ENCODE measurements around the gene IGFBP7.

The IGFBP7 gene

GRCh38 chr4:57098415-57098814, 11.8 kb downstream of the IGFBP7 start:
- TF ChIP-seq CTCF (IDR thresholded peaks at IDR 0.05; ENCODE audit: low read depth, low read length) = no peak

DNA sequence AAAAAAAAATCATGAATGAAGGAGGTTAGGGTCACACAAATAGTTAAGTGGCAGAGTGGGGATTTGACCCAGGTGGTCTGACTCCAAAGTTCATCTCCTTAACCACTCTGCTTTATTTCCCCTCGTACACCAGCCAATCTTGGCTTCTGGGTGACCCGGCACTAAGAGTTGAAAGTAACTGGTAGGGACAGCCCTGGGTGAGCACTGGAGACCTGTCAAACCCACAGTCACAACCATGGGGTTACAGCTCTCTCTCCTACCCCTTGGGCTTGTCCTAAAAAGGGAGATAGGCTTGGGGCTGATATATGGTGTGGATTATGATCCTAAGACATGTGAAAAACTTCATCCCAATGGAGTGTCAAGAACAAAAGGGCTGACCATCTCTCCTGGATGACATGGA, 12.5 kb downstream of the IGFBP7 start:
- no peak overlapping the region for H3K4me3 ChIP-seq (ENCODE audit: low read depth, low read length)
- TF ChIP-seq CTCF (IDR thresholded peaks at IDR 0.05; ENCODE audit: low read depth, low read length) = no peak

More at GRCh38 chr4:57098415-57098814, 11.8 kb downstream of the IGFBP7 start:
- no peak overlapping the region for H3K4me3 ChIP-seq (ENCODE audit: low read depth, low read length)

- TF ChIP-seq CTCF (IDR thresholded peaks at IDR 0.05; ENCODE audit: low read depth, low read length) = no peak
- no peak overlapping the region for H3K4me3 ChIP-seq (ENCODE audit: low read depth, low read length)
Measured at GRCh38 chr4:57095956-57096355, 14.2 kb downstream of the IGFBP7 start.

DNA sequence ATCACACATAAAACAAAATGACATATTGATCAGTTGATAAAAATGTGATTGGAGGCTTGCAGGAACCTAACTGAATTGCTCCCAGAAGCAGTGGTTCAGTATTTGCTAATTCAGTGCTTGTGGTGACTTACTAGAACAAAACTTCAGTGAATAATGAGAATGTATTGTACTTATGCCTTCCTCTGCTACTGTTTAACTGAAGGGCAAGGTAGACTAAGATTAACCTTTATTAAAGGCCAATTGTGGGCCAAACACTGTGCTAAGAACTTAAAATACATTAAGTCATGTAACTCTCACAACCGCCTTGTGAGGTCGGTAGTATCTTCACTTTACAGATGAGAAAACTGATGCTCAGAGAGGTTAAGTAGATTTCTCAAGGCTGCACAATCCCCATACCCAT, 14.9 kb downstream of the IGFBP7 start:
- TF ChIP-seq CTCF (IDR thresholded peaks at IDR 0.05; ENCODE audit: low read depth, low read length) = no peak

GRCh38 chr4:57094832-57095223, 15.4 kb downstream of the IGFBP7 start:
- no peak for TF ChIP-seq CTCF (IDR thresholded peaks at IDR 0.05; ENCODE audit: low read depth, low read length)
- no peak overlapping the region for H3K4me3 ChIP-seq (ENCODE audit: low read depth, low read length)

More for the DNA sequence above, 14.9 kb downstream of the IGFBP7 start:
- no peak overlapping the region for H3K4me3 ChIP-seq (ENCODE audit: low read depth, low read length)

GRCh38 chr4:57093845-57094831, 16.0 kb downstream of the IGFBP7 start:
- no peak for TF ChIP-seq CTCF (IDR thresholded peaks at IDR 0.05; ENCODE audit: low read depth, low read length)
- no peak overlapping the region for H3K4me3 ChIP-seq (ENCODE audit: low read depth, low read length)

DNA sequence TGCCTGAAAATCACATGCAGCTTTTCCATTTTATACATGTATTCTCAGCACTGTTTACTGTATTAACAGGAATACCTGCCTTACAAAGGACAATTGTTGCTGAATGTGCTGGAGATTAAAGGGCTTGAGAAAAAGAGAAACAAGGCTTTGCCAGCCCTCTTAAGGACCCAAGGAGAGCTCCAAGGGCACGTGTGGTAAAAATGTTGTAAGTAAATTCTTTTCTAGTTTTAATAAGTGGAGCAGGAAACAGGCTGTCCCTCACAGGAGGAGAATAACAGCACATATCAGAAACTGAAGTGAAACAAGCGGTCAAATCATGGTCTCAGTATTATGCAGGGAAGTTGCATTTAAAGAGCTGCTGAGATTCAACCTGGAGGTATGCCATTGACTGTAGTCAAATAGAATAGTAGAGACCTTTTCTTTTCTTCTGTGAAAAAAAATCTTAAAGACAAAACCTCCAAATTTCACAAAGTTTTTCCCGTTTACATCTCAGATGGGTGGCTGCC, 18.5 kb downstream of the IGFBP7 start:
- no peak overlapping the region for H3K4me3 ChIP-seq (ENCODE audit: low read depth, low read length)
- TF ChIP-seq CTCF (IDR thresholded peaks at IDR 0.05; ENCODE audit: low read depth, low read length) = no peak

Data from WI38 (cell line).